DOHH2 (cell line): ENCODE data around the gene HAO2.

ENCODE experiments used
- EZH2phosphoT487 ChIP-seq: fragments of 200-600 bp; sonication (generic); IDR thresholded peaks from 2 replicates; pipeline ENCODE4 v1.6.1; 2017; ENCODE audit warnings: borderline replicate concordance, mild to moderate bottlenecking, antibody characterized with exemption, low read length, moderate library complexity, mixed read lengths
- TF ChIP-seq, protein P1 (sequence below): fragments of 200-600 bp; sonication (generic); IDR thresholded peaks from one replicate; pipeline ENCODE4 v1.5.1; 2014; ENCODE audit warnings: antibody characterized with exemption, mild to moderate bottlenecking, low read depth, low read length; ENCODE audit not compliant: poor library complexity, severe bottlenecking

DNA sequence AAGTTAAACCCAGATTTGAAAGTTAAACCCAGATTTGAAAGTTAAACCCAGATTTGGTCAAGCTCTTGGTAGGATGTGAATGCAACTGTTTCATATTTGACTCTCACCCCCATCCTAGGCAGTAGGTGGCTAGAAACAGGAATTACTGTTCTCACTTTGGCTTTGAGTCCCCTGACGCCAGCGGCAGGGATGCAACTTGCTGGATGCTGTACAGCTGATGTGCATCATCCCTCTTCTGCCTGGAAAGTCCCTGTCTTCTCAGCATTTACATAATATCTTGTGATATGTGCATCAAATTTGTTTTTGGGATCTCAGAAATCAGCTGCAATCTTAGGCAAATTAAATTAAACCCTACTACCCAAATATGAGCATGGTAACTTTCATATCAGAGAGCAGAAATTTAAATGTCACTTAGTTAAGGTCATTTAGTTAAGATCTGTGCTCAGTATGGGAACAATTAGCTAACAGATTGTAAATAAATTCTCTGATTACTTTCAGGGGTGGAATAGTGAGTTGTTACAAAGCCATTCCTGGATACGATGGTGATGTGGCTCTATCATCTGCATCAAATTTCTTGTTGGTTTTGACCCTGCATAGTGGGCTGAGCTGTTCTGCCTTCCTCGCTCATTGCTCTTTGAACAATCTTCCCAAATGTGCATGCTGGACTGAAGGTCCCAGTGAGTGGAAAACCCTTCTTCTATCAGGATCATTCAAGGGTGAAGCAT, 6.8 kb upstream of the HAO2 start:
- TF ChIP-seq, protein P1, sequence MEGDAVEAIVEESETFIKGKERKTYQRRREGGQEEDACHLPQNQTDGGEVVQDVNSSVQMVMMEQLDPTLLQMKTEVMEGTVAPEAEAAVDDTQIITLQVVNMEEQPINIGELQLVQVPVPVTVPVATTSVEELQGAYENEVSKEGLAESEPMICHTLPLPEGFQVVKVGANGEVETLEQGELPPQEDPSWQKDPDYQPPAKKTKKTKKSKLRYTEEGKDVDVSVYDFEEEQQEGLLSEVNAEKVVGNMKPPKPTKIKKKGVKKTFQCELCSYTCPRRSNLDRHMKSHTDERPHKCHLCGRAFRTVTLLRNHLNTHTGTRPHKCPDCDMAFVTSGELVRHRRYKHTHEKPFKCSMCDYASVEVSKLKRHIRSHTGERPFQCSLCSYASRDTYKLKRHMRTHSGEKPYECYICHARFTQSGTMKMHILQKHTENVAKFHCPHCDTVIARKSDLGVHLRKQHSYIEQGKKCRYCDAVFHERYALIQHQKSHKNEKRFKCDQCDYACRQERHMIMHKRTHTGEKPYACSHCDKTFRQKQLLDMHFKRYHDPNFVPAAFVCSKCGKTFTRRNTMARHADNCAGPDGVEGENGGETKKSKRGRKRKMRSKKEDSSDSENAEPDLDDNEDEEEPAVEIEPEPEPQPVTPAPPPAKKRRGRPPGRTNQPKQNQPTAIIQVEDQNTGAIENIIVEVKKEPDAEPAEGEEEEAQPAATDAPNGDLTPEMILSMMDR, result no peak
- TF ChIP-seq EZH2phosphoT487, result no peak
